ENCODE measurements around the gene RNF44. TPM values are rescaled to one million over a fixed set of nuclear protein-coding genes. Genes with fewer than 3 reads are reported as not detected.

The RNF44 gene
- total and polyA plus RNA-seq, 2 of the 4 experiments (the other 2 are of a cell fraction): 0.54 to 12.4 TPM

GRCh38 chr5:176545737-176546509, 8.7 kb upstream of the RNF44 start:
- Histone ChIP-seq H2AK5ac (ENCODE audit: low read depth, low read length) (no peak overlapping the region), H3K18ac (ENCODE audit: low read depth, low read length) (no peak overlapping the region), H3K9ac (ENCODE audit: low read depth, low read length) (no peak overlapping the region), H3K9me3 (ENCODE audit: control insufficient read depth, insufficient read depth, low read length) (no peaks in the 10 kb centered on the region), H2BK15ac (ENCODE audit: low read depth, low read length) (no peak overlapping the region), H2BK20ac (ENCODE audit: low read depth, low read length) (no peak overlapping the region), H4K8ac (ENCODE audit: low read depth in 2 of 2, low read length in 2 of 2) (no peak overlapping the region), H3K4me3 (ENCODE audit: insufficient read depth, low read depth, low read length) (no peak overlapping the region), H3K4me2 (ENCODE audit: low read depth, low read length) (no peak overlapping the region), H4K91ac (ENCODE audit: insufficient read depth, low read depth, low read length) (no peak overlapping the region), H3K4me1 (ENCODE audit: control insufficient read depth, insufficient read depth, low read length) (peaks cover 9% of the 10 kb centered on the region), H2BK120ac (ENCODE audit: low read depth, low read length) (no peak overlapping the region), H3K79me1 (ENCODE audit: low read depth in 1 of 2, low read length in 2 of 2) (no peaks in the 10 kb centered on the region; a peak in 1 of 4 replicates), H3K4ac (ENCODE audit: low read depth, low read length) (no peak overlapping the region), H2AFZ (replicated peaks; ENCODE audit: low read length, poor library complexity) (no peak overlapping the region), H3K9me1 (ENCODE audit: insufficient read depth, low read length) (no peaks in the 10 kb centered on the region), H2AK9ac (replicated peaks; ENCODE audit: low read depth, low read length, poor library complexity) (no peak overlapping the region), H3K36me3 (ENCODE audit: control insufficient read depth, insufficient read depth, low read length) (no peaks in the 10 kb centered on the region), H4K20me1 (ENCODE audit: insufficient read depth, low read length) (no peaks in the 10 kb centered on the region), H3K23ac (ENCODE audit: low read depth, low read length) (no peak overlapping the region), H3K56ac (ENCODE audit: extremely low read depth, insufficient read depth, low read length) (no peak overlapping the region), H3K27ac (ENCODE audit: insufficient read depth, low read length) (no peak overlapping the region), H2BK5ac (ENCODE audit: low read depth, low read length, poor library complexity, severe bottlenecking) (no peak overlapping the region), H3K27me3 (ENCODE audit: control insufficient read depth, insufficient read depth, low read length) (peaks cover 2% of the 10 kb centered on the region; the same call in 1 of the 2 replicates), H4K5ac (ENCODE audit: low read depth, low read length) (no peak overlapping the region), H3K14ac (replicated peaks; ENCODE audit: low read depth, low read length) (no peak overlapping the region)
- ATAC-seq (ENCODE audit: low read depth) (no peak), DNase-seq (no peak)
- BruUV-seq (replicated peaks): no TSS peak
- no peak for TF ChIP-seq POLR2A (IDR thresholded peaks at IDR 0.05; ENCODE audit: low read depth, low read length)
- no peak for TF ChIP-seq MAZ (IDR thresholded peaks at IDR 0.05; ENCODE audit: borderline replicate concordance, low read depth, low read length)
- TF ChIP-seq RFX5 (IDR thresholded peaks at IDR 0.05; ENCODE audit: low read depth, low read length): no peak
- no peak for TF ChIP-seq MAFK (IDR thresholded peaks at IDR 0.05; ENCODE audit: low read depth, low read length)
- no peak for TF ChIP-seq RAD21 (IDR thresholded peaks at IDR 0.05; ENCODE audit: low read length)
- no peak for TF ChIP-seq CEBPB (IDR thresholded peaks at IDR 0.05; ENCODE audit: low read depth, low read length)
- no peak for TF ChIP-seq ELK1 (IDR thresholded peaks at IDR 0.05; ENCODE audit: borderline replicate concordance, low read depth, low read length)
- no peak for TF ChIP-seq FOS (IDR thresholded peaks at IDR 0.05; ENCODE audit: low read depth, low read length)
- in situ Hi-C loops (cut with MboI; ENCODE audit: low sequenced_read_pairs) (no loop called here), dilution Hi-C loops (cut with HindIII; ENCODE audit: low sequenced_read_pairs, unreplicated experiment) (no loop called here), intact Hi-C loops (cut with micrococcal nuclease) (no loop called here)
- WGBS, 2 experiments (ENCODE audit: extremely low coverage in 2 of 2, insufficient read length in 1 of 2): 67% methylated on average over 6 of the region's 13 CpGs; no CpG with 5 or more reads in 1 of the 2 experiments
- ChIA-PET CTCF (no interaction called here), POLR2A (ENCODE audit: unreplicated experiment) (no interaction called here)

Measured in IMR-90 (cell line).